22Rv1 (cell line): ENCODE data around the gene DHRS9.

Experiments
- H3K27ac ChIP-seq: fragments of 450-650 bp; 2 replicates; pipeline ENCODE4 v1.5.1; 2017
- CTCF ChIP-seq: fragments of 450-650 bp; IDR thresholded peaks from 2 replicates; pipeline ENCODE4 v1.5.1; 2017; ENCODE audit warnings: mild to moderate bottlenecking
- ZFX ChIP-seq: fragments of 450-650 bp; IDR thresholded peaks from 2 replicates; pipeline ENCODE4 v1.6.1; 2017; ENCODE audit warnings: antibody characterized with exemption, borderline replicate concordance

Gene DHRS9

GRCh38 chr2:169069341-169069740 is at the start of gene DHRS9:
Gene DHRS9 (plus strand): TSS chr2:169069563. CDS start chr2:169081582, 12,019 bp downstream.
- no peak within 1 kb of the TSS for H3K27ac ChIP-seq
- TF ChIP-seq ZFX (no peak), CTCF (no peak)

GRCh38 chr2:169023161-169023560 is 46.2 kb upstream of the DHRS9 start:
- TF ChIP-seq CTCF (no peak), ZFX (no peak)
- no peak overlapping the region for H3K27ac ChIP-seq

GRCh38 chr2:169026056-169026455 is 43.3 kb upstream of the DHRS9 start:
- no peak overlapping the region for H3K27ac ChIP-seq
- TF ChIP-seq CTCF (no peak), ZFX (no peak)

GRCh38 chr2:169027234-169027633 is 42.1 kb upstream of the DHRS9 start:
- H3K27ac ChIP-seq = no peak overlapping the region
- no peak for TF ChIP-seq ZFX
- TF ChIP-seq CTCF = no peak

- TF ChIP-seq ZFX (no peak), CTCF (no peak)
Observed at GRCh38 chr2:169029341-169029740, 40.0 kb upstream of the DHRS9 start.

GRCh38 chr2:169031202-169031601 is 38.2 kb upstream of the DHRS9 start, which contains the start of gene ABCB11:
Gene ABCB11 (minus strand): TSS chr2:169031324. CDS start chr2:169018125, 13,199 bp downstream.
- H3K27ac ChIP-seq = no peak within 1 kb of the TSS
- TF ChIP-seq ZFX = no peak
- TF ChIP-seq CTCF = no peak

More at GRCh38 chr2:169029341-169029740, 40.0 kb upstream of the DHRS9 start:
- H3K27ac ChIP-seq = no peak overlapping the region

GRCh38 chr2:169034256-169034655 is 35.1 kb upstream of the DHRS9 start:
- TF ChIP-seq CTCF (no peak), ZFX (no peak)
- H3K27ac ChIP-seq = no peak overlapping the region
